ENCODE results near the gene FBXO7. TPM values are rescaled to one million over a fixed set of nuclear protein-coding genes. Genes with fewer than 3 reads are reported as not detected.
"Not testable (repeated sequence)": the region's sequence is repeated elsewhere in the genome, so short reads cannot be mapped to it uniquely, and the experiment has no call there.

Gene FBXO7
- total RNA-seq, 4 donors from 2014 or later, result 86.1 to 108 (median 92.9) TPM

DNA sequence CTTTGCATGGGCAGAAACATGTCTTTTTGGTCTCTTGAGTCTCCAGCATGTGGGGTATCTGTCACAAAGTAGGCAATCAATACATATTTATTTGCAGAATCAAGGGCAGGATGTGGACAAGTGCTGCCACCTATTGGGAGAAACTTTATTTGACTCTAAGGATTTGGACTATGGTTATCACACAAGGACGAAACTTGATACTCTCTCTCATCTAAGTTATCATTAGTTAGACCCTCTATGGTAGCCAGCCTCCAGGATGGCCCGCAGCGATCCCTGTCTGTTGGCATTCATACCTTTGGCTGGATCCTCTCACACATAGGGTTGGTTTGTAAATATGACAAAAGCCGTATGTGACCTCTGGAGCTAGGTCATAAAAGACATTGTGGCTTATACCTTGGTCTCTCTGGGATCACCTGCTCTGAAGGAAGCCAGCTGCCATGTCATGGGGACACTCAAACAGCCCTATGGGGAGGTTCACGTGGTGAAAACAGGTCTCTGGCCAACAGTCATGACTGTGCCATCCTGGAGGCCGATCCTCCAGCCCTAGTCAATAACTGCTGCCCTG is 1.1 kb upstream of the FBXO7 start:
- Histone ChIP-seq H3K4me1 (peaks cover 0 to 33% (median 21%) of the 10 kb centered on the region in 4 donors), H3K9me3 (no peaks in the 10 kb centered on the region), H3K36me3 (no peaks in the 10 kb centered on the region), H3K27ac (peak overlapping the region in 3 of 4 donors; percentile 93 to 100 (median 99)), H3K4me3 (peak overlapping the region in 1 of 4 donors; percentile 99), H3K27me3 (no peaks in the 10 kb centered on the region)
- TF ChIP-seq, protein P1, sequence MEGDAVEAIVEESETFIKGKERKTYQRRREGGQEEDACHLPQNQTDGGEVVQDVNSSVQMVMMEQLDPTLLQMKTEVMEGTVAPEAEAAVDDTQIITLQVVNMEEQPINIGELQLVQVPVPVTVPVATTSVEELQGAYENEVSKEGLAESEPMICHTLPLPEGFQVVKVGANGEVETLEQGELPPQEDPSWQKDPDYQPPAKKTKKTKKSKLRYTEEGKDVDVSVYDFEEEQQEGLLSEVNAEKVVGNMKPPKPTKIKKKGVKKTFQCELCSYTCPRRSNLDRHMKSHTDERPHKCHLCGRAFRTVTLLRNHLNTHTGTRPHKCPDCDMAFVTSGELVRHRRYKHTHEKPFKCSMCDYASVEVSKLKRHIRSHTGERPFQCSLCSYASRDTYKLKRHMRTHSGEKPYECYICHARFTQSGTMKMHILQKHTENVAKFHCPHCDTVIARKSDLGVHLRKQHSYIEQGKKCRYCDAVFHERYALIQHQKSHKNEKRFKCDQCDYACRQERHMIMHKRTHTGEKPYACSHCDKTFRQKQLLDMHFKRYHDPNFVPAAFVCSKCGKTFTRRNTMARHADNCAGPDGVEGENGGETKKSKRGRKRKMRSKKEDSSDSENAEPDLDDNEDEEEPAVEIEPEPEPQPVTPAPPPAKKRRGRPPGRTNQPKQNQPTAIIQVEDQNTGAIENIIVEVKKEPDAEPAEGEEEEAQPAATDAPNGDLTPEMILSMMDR (IDR thresholded peaks at IDR 0.05), result peak; percentile 37 to 55 (median 43)
- TF ChIP-seq EP300 (IDR thresholded peaks at IDR 0.05), result no peak
- TF ChIP-seq POLR2A (IDR thresholded peaks at IDR 0.05), result no peak
- peak in 1 of 2 donors; percentile 13 for DNase-seq (ENCODE audit: low spot score in 2 of 2)
- WGBS, 2 donors, result 45 to 57% methylated on average over 6 of the region's 6 CpGs

DNA sequence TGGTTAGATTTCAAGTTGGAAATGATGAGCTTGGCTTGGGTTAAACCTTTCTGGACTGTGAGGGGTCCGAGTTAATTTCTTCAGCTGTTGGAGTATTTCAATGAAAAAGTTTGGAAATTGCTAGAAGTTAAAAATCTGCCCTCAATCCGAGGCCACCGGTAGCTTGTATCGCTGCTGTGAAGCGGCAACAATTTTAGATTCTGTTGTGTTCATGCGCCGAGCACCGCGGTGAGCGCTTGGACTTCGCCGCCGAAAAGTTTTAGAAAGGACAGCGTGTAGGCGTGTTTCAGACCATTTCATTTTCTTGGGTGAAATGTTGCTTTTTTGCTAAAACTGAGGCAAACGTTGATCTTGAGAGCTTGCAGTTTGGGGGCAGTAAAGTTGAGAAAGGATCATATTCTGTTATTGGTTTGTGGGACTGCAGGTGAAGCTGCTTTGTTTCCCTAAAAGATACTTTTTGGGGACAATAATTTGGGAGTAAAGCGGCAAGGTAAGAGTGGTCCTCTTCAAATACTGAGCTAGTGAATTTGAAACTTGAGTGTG is 928 bp downstream of the FBXO7 start:
- DNase-seq (ENCODE audit: low spot score in 2 of 2), result no peak
- Histone ChIP-seq H3K27me3 (no peaks in the 10 kb centered on the region), H3K9me3 (no peaks in the 10 kb centered on the region), H3K36me3 (peaks cover 0 to 14% (median 0%) of the 10 kb centered on the region in 3 donors), H3K27ac (peak overlapping the region; percentile 92 to 100 (median 96)), H3K4me3 (peak overlapping the region; percentile 67 to 99 (median 73)), H3K4me1 (peaks cover 0 to 42% (median 21%) of the 10 kb centered on the region in 4 donors)
- TF ChIP-seq POLR2A (IDR thresholded peaks at IDR 0.05) (no peak), EP300 (IDR thresholded peaks at IDR 0.05) (peak in 1 of 2 donors; percentile 4)
- 0 to 1% methylated on average over 17 of the region's 17 CpGs for WGBS, 2 donors

DNA sequence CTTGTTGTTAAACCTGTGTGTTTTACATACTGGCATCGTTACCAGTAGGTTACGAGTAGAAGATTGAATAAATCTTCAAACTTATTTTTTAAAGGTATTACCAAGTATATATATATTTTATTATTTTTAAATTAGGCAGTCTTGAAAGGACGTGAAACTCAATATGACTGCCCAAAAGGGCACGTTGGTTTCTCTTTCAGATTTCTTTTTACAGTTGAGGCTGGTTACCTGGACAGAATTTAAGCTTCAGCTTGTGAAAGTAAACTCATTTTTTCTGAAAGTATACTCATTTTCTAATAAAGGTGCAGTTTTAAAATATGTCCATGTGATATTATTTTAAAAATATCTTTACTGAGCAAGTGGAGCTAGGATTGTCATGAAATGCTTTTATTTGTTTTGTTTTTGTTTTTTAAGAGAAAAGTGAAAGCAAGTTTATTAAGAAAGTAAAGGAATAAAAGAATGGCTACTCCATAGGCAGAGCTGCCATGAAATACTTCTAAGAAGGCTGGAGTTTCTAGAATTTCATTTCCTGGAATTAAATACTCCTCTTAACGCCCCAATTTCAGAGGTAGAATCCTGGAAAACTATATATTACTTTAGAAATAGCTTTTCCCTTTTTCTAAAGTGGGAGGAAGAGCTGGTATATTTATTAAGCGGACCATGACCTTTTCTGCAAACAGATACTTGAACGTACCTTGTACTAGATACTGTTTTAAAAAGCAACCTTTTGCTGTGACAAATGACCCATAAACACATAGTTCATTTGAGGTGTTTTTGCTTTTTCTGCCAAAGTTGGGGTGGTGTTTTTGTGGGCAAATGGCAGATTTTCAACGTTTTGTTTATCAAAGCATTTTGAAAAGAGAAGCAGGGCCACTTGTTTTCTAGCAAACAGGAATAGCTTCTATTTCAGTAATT is 1.9 kb downstream of the FBXO7 start:
- H3K9me3 ChIP-seq, result no peaks in the 10 kb centered on the region
- peak overlapping the region; percentile 67 to 99 (median 73) for H3K4me3 ChIP-seq
- peak overlapping the region; percentile 92 to 100 (median 96) for H3K27ac ChIP-seq
- no peak for DNase-seq (ENCODE audit: low spot score in 2 of 2)
- no peak for TF ChIP-seq EP300 (IDR thresholded peaks at IDR 0.05)
- TF ChIP-seq, protein P1 (IDR thresholded peaks at IDR 0.05), result no peak
- no peak for TF ChIP-seq POLR2A (IDR thresholded peaks at IDR 0.05)
- peaks cover 0 to 17% (median 0%) of the 10 kb centered on the region in 3 donors for H3K36me3 ChIP-seq
- H3K27me3 ChIP-seq, result no peaks in the 10 kb centered on the region
- H3K4me1 ChIP-seq, result peaks cover 3 to 45% (median 21%) of the 10 kb centered on the region in 4 donors
- 22 to 23% methylated on average over 8 of the region's 8 CpGs for WGBS, 2 donors

DNA sequence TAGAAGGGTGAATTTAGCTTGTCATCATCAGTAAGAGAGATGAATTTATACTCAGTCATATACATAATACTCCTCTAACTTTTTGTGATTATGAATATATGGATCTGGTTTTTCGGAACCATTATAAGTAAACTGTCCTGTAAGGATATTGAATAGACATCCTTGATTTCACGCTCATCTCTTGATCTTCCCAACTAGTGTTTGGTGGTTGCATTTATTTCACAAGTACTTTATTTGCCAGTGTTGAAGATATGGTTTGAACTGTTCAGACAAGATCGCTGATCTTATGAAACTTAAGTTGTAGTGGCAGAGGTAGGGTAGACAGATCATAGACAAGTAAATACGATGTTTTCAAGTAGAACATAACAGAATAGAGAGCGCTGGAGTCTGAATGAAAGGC is 3.0 kb downstream of the FBXO7 start:
- 87 to 89% methylated on average over 5 of the region's 5 CpGs for WGBS, 2 donors
- H3K9me3 ChIP-seq, result no peaks in the 10 kb centered on the region
- H3K4me1 ChIP-seq, result peaks cover 3 to 54% (median 21%) of the 10 kb centered on the region in 4 donors
- TF ChIP-seq EP300 (IDR thresholded peaks at IDR 0.05), result no peak
- TF ChIP-seq, protein P1 (IDR thresholded peaks at IDR 0.05), result no peak
- TF ChIP-seq POLR2A (IDR thresholded peaks at IDR 0.05), result no peak
- no peak overlapping the region for H3K4me3 ChIP-seq
- peaks cover 0 to 17% (median 0%) of the 10 kb centered on the region in 3 donors for H3K36me3 ChIP-seq
- H3K27ac ChIP-seq, result peak overlapping the region in 1 of 4 donors; percentile 93
- H3K27me3 ChIP-seq, result no peaks in the 10 kb centered on the region
- no peak for DNase-seq (ENCODE audit: low spot score in 2 of 2)

DNA sequence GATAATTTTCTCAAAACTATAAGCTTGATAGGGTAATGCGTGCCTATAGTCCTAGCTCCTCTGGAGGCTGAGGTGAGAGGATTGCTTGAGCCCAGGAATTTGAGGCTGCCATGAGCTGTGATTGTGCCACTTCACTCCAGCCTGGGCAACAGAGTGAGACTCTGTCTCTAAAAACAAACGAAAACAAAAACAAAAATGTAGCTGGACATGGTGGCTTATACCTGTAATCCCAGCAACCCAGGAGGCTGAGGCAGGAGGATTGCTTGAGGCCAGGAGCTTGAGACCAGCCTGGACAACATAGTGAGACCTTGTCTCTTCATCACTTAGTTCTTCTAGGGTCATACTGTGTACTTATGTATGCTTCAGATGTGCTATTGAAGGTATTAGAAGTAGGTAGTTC is 3.9 kb downstream of the FBXO7 start:
- WGBS, 2 donors, result 94 to 100% methylated on average over 2 of the region's 2 CpGs

More for the DNA sequence above, 3.9 kb downstream of the FBXO7 start:
- H3K27ac ChIP-seq; H3K4me3 ChIP-seq; H3K27me3 ChIP-seq; H3K9me3 ChIP-seq; DNase-seq (ENCODE audit: low spot score in 2 of 2): not testable (repeated sequence)
- Histone ChIP-seq H3K36me3 (peaks cover 0 to 17% (median 0%) of the 10 kb centered on the region in 3 donors), H3K4me1 (peaks cover 3 to 62% (median 20%) of the 10 kb centered on the region in 4 donors)
